GM06990 (cell line): ENCODE data around the gene SLC16A9.

Experiments
- DNase-seq: peaks from one replicate; pipeline ENCODE4 v3.0.0-alpha.2; 2011; ENCODE audit not compliant: insufficient read length; ENCODE audit errors: extremely low read depth
- H3K27me3 ChIP-seq: replicated peaks from 2 replicates; pipeline ENCODE4 v1.6.0; 2011; ENCODE audit warnings: low read length; ENCODE audit not compliant: control insufficient read depth, insufficient read depth
- H3K36me3 ChIP-seq: 2 replicates; pipeline ENCODE4 v1.5.1; 2011; ENCODE audit warnings: low read length; ENCODE audit not compliant: control insufficient read depth, insufficient read depth
- H3K4me3 ChIP-seq: replicated peaks from 2 replicates; pipeline ENCODE4 v1.5.1; 2011; ENCODE audit warnings: low read depth, mild to moderate bottlenecking, control low read depth, low read length
- CTCF ChIP-seq: IDR thresholded peaks from 2 replicates; pipeline ENCODE4 v1.5.1; 2011; ENCODE audit warnings: low read length, control low read depth, mild to moderate bottlenecking, inconsistent platforms; ENCODE audit not compliant: insufficient read depth, poor library complexity, severe bottlenecking

The SLC16A9 gene

GRCh38 chr10:59624136-59624535 lies 85.5 kb downstream of the SLC16A9 start:
- no peaks in the 10 kb centered on the region for H3K27me3 ChIP-seq
- no peak overlapping the region for H3K4me3 ChIP-seq
- TF ChIP-seq CTCF = no peak
- no peak for DNase-seq
- H3K36me3 ChIP-seq = no peaks in the 10 kb centered on the region

- TF ChIP-seq CTCF = no peak
- DNase-seq = no peak
- Histone ChIP-seq H3K27me3 (no peaks in the 10 kb centered on the region), H3K4me3 (no peak overlapping the region), H3K36me3 (no peaks in the 10 kb centered on the region)
Measured at GRCh38 chr10:59623133-59624121, 86.2 kb downstream of the SLC16A9 start.

- peak; percentile 19 for DNase-seq
Measured at GRCh38 chr10:59622320-59623132, 87.1 kb downstream of the SLC16A9 start.

GRCh38 chr10:59621771-59622170 lies 87.9 kb downstream of the SLC16A9 start:
- Histone ChIP-seq H3K27me3 (no peaks in the 10 kb centered on the region), H3K4me3 (no peak overlapping the region), H3K36me3 (no peaks in the 10 kb centered on the region)
- no peak for DNase-seq
- TF ChIP-seq CTCF = no peak

More at GRCh38 chr10:59622320-59623132, 87.1 kb downstream of the SLC16A9 start:
- TF ChIP-seq CTCF = peak; percentile 59
- H3K36me3 ChIP-seq = no peaks in the 10 kb centered on the region
- no peaks in the 10 kb centered on the region for H3K27me3 ChIP-seq
- H3K4me3 ChIP-seq = no peak overlapping the region

- Histone ChIP-seq H3K27me3 (no peaks in the 10 kb centered on the region), H3K36me3 (no peaks in the 10 kb centered on the region), H3K4me3 (no peak overlapping the region)
- no peak for DNase-seq
- TF ChIP-seq CTCF = no peak
Measured at GRCh38 chr10:59618666-59619065, 91.0 kb downstream of the SLC16A9 start.
